ENCODE results near the gene ADARB1.

Gene ADARB1

DNA sequence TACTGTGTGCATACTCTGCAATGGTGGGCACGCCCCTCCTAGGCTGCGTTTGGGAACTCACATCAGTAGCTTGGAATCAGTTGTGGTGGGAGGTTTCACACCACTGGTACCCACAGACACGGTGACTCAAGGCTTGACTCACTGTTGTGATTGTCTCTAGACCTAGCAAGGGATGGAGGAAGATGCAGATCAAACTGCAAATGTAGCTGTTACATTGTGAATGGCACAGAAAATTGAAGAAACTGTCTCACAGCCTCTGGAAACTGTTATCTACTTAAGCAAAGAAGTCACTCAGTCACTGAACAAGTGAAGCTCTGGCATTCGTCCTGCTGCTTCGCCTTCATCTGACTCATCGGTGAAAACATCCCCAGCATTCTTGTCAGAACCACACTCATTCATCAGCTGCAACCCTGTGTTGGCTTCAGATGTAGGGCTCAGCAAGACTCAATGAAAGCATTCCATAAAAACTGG is 153.8 kb downstream of the ADARB1 start:
- H3K4me3 Mint-ChIP-seq, result no peak overlapping the region
- H3K9me3 Mint-ChIP-seq, result no peaks in the 10 kb centered on the region
- H3K27me3 Mint-ChIP-seq (ENCODE audit: low read depth, poor library complexity), result peaks cover 9% of the 10 kb centered on the region
- no peaks in the 10 kb centered on the region for H3K36me3 Mint-ChIP-seq (ENCODE audit: low read depth)
- no peaks in the 10 kb centered on the region for H3K4me1 Mint-ChIP-seq
- no peak for DNase-seq
- no peak for TF ChIP-seq CTCF (IDR thresholded peaks at IDR 0.05)
- H3K27ac Mint-ChIP-seq, result no peak overlapping the region

DNA sequence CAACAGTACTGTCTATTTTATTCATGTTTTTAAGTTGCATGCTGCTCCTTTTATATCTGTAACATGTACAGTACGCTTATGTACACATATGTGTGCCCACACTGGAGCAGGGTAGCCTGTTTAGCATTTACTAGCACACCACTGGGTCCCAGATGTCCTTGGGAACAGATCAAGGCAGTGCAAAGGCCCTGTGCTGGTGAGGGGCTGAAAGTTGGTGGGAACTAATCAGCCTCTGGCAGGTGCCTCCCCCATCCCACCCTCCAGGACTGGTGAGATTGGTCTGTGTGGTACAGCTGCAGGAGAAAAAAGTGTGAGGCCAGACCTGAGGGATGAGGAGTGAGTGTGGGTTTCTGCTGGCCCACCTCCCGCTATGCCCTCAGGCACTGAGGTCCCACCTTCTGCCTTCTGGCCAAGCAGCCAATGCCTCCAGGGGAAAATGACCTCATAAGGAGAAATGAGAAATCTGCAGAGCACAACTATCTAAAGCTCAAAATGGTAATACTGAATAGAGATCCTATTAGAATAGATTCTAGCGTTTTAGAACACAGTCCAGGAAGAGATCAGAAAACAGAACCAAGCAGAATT is 154.4 kb downstream of the ADARB1 start:
- H3K27me3 Mint-ChIP-seq (ENCODE audit: low read depth, poor library complexity), result peaks cover 9% of the 10 kb centered on the region
- no peaks in the 10 kb centered on the region for H3K36me3 Mint-ChIP-seq (ENCODE audit: low read depth)
- no peak for TF ChIP-seq CTCF (IDR thresholded peaks at IDR 0.05)
- H3K4me1 Mint-ChIP-seq, result no peaks in the 10 kb centered on the region
- H3K9me3 Mint-ChIP-seq, result no peaks in the 10 kb centered on the region
- no peak overlapping the region for H3K4me3 Mint-ChIP-seq
- DNase-seq, result no peak
- no peak overlapping the region for H3K27ac Mint-ChIP-seq

- Mint-ChIP-seq H3K27ac (no peak overlapping the region), H3K36me3 (ENCODE audit: low read depth) (no peaks in the 10 kb centered on the region), H3K4me3 (no peak overlapping the region), H3K27me3 (ENCODE audit: low read depth, poor library complexity) (peaks cover 9% of the 10 kb centered on the region), H3K9me3 (peaks cover 4% of the 10 kb centered on the region), H3K4me1 (no peaks in the 10 kb centered on the region)
- no peak for DNase-seq
- TF ChIP-seq CTCF (IDR thresholded peaks at IDR 0.05), result no peak
Measured at GRCh38 chr21:45231705-45232104, 157.3 kb downstream of the ADARB1 start.

DNA sequence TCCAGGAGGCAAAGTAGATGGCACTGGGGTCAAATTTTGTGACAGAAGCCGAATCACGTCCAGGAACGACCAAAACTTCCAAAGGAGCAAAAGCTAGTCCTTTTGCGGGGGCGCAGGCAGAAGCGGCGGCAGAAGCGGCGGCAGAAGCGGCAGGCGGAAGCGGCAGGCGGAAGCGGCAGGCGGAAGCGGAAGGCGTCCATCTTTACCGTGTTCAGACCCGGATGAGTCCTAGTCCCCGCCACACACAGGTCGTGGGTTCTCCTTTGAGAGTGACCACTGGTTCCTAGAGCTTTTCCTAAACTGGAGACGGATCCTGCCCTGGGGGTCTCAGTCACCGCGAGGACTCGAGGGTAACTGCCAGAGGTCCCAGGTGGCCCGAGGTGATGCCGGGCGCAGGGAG is 159.7 kb downstream of the ADARB1 start:
- Mint-ChIP-seq H3K4me3 (no peak overlapping the region), H3K27ac (no peak overlapping the region), H3K9me3 (peaks cover 15% of the 10 kb centered on the region), H3K27me3 (ENCODE audit: low read depth, poor library complexity) (peaks cover 4% of the 10 kb centered on the region), H3K36me3 (ENCODE audit: low read depth) (no peaks in the 10 kb centered on the region), H3K4me1 (no peaks in the 10 kb centered on the region)
- DNase-seq, result no peak
- no peak for TF ChIP-seq CTCF (IDR thresholded peaks at IDR 0.05)

DNA sequence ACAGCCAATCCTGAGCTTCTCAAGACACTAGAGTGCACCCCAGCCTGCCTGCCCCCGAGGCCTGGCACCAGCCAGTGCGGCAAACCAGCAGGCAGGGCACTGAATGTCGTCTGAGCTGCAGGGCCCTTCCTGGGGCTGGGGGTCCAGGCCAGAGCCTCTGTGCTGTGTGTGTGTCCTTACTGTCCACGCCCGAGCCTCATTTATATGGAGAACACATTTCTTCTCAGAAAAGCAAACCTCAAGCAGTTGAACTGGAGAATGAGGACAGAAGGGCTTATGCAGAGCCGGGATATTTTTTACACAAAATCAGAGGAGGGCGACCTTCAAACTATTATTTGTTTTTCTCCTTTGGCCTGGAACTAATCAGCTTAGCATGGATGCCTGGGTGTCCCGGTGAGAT is 160.6 kb downstream of the ADARB1 start:
- Mint-ChIP-seq H3K36me3 (ENCODE audit: low read depth) (no peaks in the 10 kb centered on the region), H3K4me3 (no peak overlapping the region), H3K9me3 (peaks cover 15% of the 10 kb centered on the region), H3K27me3 (ENCODE audit: low read depth, poor library complexity) (peaks cover 4% of the 10 kb centered on the region), H3K4me1 (no peaks in the 10 kb centered on the region), H3K27ac (no peak overlapping the region)
- TF ChIP-seq CTCF (IDR thresholded peaks at IDR 0.05), result no peak
- no peak for DNase-seq

- H3K27ac Mint-ChIP-seq, result no peak overlapping the region
- no peak for TF ChIP-seq CTCF (IDR thresholded peaks at IDR 0.05)
- H3K27me3 Mint-ChIP-seq (ENCODE audit: low read depth, poor library complexity), result peaks cover 4% of the 10 kb centered on the region
Measured at GRCh38 chr21:45235488-45235887, 161.1 kb downstream of the ADARB1 start.

More at GRCh38 chr21:45235488-45235887, 161.1 kb downstream of the ADARB1 start:
- Mint-ChIP-seq H3K4me1 (no peaks in the 10 kb centered on the region), H3K36me3 (ENCODE audit: low read depth) (no peaks in the 10 kb centered on the region), H3K9me3 (peaks cover 16% of the 10 kb centered on the region), H3K4me3 (no peak overlapping the region)
- no peak for DNase-seq
